Cardiac fibroblast (primary cell): ENCODE data around the gene THAP7.

Source experiments
- DNase-seq, 2 donors: peaks; one replicate each; pipeline versions ENCODE4 v3.0.0 to v3.0.0-alpha.2; 2010; ENCODE audit warnings: low read depth in 2 of 2
- H3K4me3 ChIP-seq, 2 donors: replicated peaks in 1 of 2; 1 replicate in 1 of 2; 2 replicates in 1 of 2; pipeline ENCODE4 v1.5.1; 2011; ENCODE audit warnings: low read depth in 2 of 2, low read length in 2 of 2, mild to moderate bottlenecking in 2 of 2, moderate library complexity in 1 of 2
- TF ChIP-seq, protein P1 (sequence below): IDR thresholded peaks from one replicate; pipeline ENCODE4 v1.5.1; 2011; ENCODE audit warnings: low read depth, mild to moderate bottlenecking, low read length, inconsistent platforms

The THAP7 gene

DNA sequence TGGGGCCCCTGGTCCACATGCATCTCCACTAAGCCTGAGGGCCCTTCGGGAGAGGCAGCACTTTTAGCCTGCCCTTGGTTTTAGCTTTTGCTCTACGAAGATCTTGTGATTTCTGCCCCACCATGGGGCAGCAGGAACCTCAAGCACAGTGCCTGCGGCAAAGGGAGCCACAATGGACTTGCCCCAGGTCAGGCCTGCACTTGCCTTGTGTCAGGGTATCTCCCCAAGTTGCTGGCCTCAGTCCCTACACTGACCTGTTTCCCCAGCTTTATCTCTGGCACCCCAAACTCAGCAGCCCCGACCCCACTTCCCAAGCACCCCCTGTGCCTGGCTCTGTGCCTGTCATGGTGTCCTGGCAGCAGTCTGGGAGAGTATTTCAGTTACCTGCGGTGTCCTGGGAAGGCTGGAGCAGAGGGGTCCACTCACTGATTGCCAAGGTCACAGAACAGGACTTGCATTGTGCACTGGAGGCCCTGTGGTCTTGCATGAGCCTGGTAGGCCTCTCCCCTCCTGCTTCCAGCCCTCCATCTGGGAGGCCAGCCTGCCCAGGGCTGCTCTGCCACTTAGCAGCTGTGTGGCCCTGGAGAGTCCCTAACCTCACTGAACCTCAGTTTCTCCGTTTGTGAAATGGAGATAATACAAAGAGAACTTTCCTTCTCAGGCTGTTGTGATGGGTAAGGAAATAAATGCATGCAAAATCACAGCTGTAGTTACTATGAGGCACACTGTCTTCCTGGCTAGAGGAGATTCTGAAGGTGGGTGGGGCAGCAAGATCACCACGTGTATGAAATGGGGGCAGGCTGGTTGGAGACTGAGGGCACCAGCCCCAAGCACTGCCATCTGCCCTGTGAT lies 38.5 kb downstream of the THAP7 start:
- H3K4me3 ChIP-seq = no peak overlapping the region
- TF ChIP-seq, protein P1, sequence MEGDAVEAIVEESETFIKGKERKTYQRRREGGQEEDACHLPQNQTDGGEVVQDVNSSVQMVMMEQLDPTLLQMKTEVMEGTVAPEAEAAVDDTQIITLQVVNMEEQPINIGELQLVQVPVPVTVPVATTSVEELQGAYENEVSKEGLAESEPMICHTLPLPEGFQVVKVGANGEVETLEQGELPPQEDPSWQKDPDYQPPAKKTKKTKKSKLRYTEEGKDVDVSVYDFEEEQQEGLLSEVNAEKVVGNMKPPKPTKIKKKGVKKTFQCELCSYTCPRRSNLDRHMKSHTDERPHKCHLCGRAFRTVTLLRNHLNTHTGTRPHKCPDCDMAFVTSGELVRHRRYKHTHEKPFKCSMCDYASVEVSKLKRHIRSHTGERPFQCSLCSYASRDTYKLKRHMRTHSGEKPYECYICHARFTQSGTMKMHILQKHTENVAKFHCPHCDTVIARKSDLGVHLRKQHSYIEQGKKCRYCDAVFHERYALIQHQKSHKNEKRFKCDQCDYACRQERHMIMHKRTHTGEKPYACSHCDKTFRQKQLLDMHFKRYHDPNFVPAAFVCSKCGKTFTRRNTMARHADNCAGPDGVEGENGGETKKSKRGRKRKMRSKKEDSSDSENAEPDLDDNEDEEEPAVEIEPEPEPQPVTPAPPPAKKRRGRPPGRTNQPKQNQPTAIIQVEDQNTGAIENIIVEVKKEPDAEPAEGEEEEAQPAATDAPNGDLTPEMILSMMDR = no peak
- no peak for DNase-seq

DNA sequence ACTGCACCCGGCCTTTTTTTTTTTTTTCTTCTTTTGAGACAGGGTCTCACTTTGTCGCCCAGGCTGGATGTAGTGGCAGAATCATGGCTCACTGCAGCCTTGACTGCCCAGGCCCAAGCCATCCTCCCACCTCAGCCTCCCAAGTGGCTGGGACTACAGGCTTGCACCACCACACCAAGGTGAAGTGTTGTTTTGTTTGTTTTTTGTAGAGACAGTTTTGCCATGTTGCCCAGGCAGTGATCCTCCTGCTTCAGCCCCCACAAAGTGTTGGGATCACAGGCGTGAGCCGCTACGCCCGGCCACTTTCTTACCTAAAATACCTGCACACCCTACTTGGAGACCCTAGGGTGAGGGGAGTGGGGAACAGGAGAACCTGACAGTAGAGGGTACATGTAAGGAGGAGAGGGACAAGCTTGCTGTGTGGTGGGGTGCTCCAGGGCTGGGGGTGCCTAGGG lies 39.4 kb downstream of the THAP7 start:
- DNase-seq = no peak
- no peak overlapping the region for H3K4me3 ChIP-seq
- TF ChIP-seq, protein P1 = no peak

DNA sequence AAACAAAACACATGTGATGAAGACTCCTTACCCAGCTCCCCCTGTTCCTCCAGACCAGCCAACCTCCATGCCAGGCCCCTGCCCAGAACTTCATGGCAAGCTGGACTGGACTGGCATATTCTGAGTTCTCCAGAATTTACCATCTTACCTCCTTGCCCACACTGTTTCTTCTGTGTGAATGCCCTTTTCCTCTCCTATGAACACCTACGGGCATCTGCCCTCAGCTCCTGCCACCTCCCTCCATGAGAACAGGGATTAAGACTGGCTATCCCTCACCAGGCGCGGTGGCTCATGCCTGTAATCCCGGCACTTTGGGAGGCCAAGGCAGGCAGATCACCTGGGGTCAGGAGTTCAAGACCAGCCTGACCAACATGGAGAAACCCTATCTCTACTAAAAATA lies 41.3 kb downstream of the THAP7 start:
- TF ChIP-seq, protein P1 = no peak
- no peak for DNase-seq

DNA sequence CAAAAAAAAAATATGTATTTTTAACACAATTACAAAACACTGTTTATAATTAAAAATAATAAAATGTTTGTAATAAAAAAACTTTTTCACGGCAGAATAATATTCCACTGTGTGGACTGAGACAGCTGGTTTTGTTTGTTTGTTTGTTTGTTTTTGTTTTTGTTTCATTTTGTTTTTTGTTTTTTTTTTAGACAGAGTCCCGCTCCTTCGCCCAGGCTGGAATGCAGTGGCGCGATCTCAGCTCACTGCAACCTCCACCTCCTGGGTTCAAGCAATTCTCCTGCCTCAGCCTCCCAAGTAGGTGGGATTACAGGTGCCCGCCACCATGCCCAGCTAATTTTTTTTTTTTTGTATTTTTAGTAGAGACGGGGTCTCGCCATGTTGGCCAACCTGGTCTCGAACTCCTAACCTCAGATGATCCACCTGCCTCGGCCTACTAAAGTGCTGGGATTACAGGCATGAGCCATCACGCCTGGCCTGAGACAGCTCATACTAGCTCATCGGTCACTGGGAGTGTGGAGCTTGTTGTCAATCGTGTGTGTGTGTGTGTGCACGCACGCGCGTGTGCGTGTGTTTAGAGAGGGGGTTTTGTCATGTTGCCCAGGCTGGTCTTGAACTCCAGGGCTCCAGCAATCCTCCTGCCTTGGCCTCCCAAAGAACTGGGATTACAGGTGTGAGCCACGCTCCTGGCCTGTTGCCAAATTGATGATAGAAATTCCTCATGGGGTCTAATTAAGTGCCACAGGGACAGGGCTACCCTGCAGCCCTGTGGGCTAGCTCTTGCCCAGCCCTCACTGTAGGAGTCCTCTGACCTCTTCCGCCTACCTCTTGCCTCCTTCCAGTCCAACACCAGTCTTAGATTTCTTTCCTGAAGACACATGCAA lies 42.1 kb downstream of the THAP7 start:
- TF ChIP-seq, protein P1 = no peak
- no peak overlapping the region for H3K4me3 ChIP-seq
- no peak for DNase-seq

More for the DNA sequence above, 41.3 kb downstream of the THAP7 start:
- H3K4me3 ChIP-seq = no peak overlapping the region

DNA sequence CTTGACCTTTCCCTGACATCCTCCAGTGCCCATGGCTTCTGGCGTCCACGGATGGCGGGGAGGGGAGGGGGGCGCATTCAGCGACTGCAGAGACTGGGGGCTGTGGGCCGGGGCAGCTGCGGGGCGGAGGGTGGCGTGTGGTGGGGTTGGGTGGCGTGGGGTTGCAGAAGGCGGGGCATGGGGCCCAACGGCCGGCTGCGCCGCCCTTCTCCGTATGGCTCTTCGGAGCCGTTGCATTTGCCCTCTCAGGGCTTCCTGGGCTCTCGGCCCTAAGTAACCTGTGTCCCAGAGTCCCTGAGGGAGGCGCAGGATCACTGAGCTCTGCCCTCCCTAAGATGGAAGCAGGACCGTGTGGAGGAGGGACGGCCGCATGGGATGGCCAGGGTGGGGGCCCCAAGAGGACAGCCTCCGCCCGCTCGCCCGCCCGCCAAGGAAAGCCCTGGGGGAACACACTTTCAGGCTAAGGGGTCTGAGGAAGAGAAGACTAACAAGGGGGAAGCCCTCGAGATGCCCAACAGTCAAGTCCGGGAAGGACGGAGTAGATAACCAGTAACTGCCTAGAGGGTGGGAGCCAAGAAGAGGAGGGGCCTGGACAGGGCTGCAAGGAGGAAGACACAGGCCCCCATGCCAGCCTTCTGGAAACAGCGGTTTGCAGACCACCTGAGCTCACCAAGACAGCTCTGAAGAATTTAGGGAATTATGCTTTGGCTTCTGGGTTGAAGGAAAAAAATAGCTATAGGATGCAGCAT lies 44.1 kb downstream of the THAP7 start:
- TF ChIP-seq, protein P1 = no peak
- H3K4me3 ChIP-seq = peak overlapping the region; percentile 64 to 78
- no peak for DNase-seq

DNA sequence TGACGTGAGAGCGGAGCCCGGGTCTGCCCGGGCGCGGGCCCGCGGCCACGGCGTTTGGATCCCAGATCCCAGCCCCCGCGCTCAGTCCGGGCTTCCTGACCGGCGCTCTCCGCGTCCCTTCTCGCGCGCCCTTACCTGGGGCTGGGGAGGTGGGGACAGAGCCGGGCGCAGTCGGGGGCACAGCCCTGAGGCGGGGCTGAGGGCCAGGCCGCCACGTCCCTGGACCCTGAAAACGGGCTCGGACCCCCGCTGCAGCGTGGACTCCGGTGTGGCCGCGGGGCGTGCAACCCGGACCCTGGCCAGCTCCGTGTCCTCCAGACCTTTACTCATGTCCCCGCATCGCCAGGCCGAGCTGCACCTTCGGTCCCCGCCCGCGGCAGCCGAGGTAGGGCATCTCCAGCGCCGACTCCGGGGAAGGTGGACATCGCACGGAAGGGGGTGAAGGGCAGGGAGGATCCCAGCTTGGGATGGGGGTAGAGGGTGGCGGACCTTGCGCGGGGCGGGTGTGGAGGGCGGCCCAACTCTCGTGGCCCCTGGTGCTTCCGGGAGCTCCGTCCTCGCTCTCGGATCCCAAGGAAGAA lies 44.7 kb downstream of the THAP7 start:
- TF ChIP-seq, protein P1 = no peak
- H3K4me3 ChIP-seq = peak overlapping the region; percentile 64 to 78
- no peak for DNase-seq
